ENCODE measurements around the gene TMEM131L. TPM values are rescaled to one million over a fixed set of nuclear protein-coding genes. Genes with fewer than 3 reads are reported as not detected.
A peak's percentile ranks its signal among the peaks of the same experiment; 100 is the strongest.

Gene TMEM131L
- polyA plus RNA-seq, 1 donor (not counting 4 experiments of a cell fraction or from before 2014, with no cell fraction given) = 10.3 TPM

DNA sequence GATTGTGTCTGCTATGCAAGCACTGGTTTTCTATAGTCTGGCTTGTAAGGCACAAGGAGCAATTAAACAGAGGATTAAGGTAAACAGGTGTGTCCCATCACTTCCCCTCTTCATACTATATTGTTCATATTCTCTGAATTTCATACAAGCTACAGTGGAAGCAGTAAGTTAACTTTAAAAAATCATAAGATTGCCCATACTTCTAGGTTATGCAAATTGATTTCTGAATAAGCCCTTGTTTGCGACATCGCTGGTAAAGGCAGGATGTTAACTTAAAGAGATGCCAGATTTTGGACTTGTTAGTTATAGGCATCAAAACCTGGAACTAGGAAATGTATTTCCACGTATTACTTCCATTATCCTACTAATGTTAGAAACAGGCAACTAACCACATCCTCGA is 1.0 kb upstream of the TMEM131L start:
- Histone ChIP-seq H3K79me2 (ENCODE audit: control insufficient read depth, insufficient read depth, low read length) (peaks cover 19% of the 10 kb centered on the region), H3K4me3 (ENCODE audit: control insufficient read depth in 2 of 3, extremely low read depth in 1 of 3, insufficient read depth in 2 of 3, low read depth in 1 of 3, low read length in 3 of 3) (peak overlapping the region in 2 of 3 experiments; percentile 70 to 75), H3K27ac (ENCODE audit: control insufficient read depth, insufficient read depth, low read length) (no peak overlapping the region), H3K4me2 (ENCODE audit: control insufficient read depth, extremely low read depth, insufficient read depth, low read depth, low read length) (peak overlapping the region; percentile 90), H3K27me3 (ENCODE audit: control insufficient read depth, extremely low read depth, insufficient read depth, low read length) (no peaks in the 10 kb centered on the region), H3K9me1 (ENCODE audit: control insufficient read depth, extremely low read depth, insufficient read depth, low read length) (no peaks in the 10 kb centered on the region), H3K36me3 (ENCODE audit: control insufficient read depth in 2 of 2, extremely low read depth in 1 of 2, insufficient read depth in 2 of 2, low read length in 2 of 2) (no peaks in the 10 kb centered on the region), H4K20me1 (ENCODE audit: control insufficient read depth, extremely low read depth, insufficient read depth, low read length) (no peaks in the 10 kb centered on the region), H2AFZ (ENCODE audit: control insufficient read depth, low read length) (no peak overlapping the region), H3K9ac (ENCODE audit: control insufficient read depth, extremely low read depth, insufficient read depth, low read length) (no peak overlapping the region), H3K4me1 (ENCODE audit: control insufficient read depth, extremely low read depth, insufficient read depth, low read length) (peaks cover 24% of the 10 kb centered on the region), H3K9me3 (ENCODE audit: control insufficient read depth, low read depth, low read length) (no peaks in the 10 kb centered on the region)
- FAIRE-seq = no peak
- TF ChIP-seq, protein P1, sequence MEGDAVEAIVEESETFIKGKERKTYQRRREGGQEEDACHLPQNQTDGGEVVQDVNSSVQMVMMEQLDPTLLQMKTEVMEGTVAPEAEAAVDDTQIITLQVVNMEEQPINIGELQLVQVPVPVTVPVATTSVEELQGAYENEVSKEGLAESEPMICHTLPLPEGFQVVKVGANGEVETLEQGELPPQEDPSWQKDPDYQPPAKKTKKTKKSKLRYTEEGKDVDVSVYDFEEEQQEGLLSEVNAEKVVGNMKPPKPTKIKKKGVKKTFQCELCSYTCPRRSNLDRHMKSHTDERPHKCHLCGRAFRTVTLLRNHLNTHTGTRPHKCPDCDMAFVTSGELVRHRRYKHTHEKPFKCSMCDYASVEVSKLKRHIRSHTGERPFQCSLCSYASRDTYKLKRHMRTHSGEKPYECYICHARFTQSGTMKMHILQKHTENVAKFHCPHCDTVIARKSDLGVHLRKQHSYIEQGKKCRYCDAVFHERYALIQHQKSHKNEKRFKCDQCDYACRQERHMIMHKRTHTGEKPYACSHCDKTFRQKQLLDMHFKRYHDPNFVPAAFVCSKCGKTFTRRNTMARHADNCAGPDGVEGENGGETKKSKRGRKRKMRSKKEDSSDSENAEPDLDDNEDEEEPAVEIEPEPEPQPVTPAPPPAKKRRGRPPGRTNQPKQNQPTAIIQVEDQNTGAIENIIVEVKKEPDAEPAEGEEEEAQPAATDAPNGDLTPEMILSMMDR (optimal IDR thresholded peaks at IDR 0.05 in 1 of 3, IDR thresholded peaks at IDR 0.05 in 1 of 3, conservative IDR thresholded peaks at IDR 0.05 in 1 of 3; ENCODE audit: extremely low read depth in 1 of 3, insufficient read depth in 2 of 3, low read length in 3 of 3) = no peak
- no peak for TF ChIP-seq EZH2 (IDR thresholded peaks at IDR 0.05; ENCODE audit: low read length)
- dilution Hi-C loops (cut with MboI; ENCODE audit: extremely low pct_ligation_motif_present, low sequenced_read_pairs) = no loop called here
- no peak for DNase-seq (ENCODE audit: low read depth, low spot score)

DNA sequence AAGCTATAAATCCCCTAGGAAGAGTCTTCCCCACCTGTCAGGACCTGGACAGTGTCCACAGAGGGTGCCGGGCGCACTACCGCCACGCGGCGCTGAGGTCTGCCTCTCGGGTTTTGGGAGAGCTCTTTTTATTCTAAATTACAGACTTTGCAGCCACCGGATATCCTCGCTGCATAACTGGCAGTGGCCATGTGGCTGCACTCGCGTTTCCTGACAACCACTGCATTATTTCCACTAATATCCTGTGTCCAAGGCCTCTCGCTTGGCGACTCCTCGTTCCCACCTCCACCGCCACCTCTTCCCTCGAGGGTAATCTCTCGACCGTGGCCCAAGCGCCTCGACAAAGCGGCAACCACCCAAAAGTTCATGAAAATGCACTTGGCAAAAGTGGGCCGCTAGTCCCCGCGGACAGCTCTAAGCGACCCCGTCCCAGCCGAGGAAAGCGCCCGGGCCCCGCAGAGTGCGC is 512 bp upstream of the TMEM131L start:
- no peaks in the 10 kb centered on the region for H3K9me1 ChIP-seq (ENCODE audit: control insufficient read depth, extremely low read depth, insufficient read depth, low read length)
- peak overlapping the region; percentile 47 for H3K27ac ChIP-seq (ENCODE audit: control insufficient read depth, insufficient read depth, low read length)
- H3K9ac ChIP-seq (ENCODE audit: control insufficient read depth, extremely low read depth, insufficient read depth, low read length) = peak overlapping the region; percentile 76
- H3K4me3 ChIP-seq (ENCODE audit: control insufficient read depth in 2 of 3, extremely low read depth in 1 of 3, insufficient read depth in 2 of 3, low read depth in 1 of 3, low read length in 3 of 3) = peak overlapping the region; percentile 60 to 75 (median 70)
- no peaks in the 10 kb centered on the region for H3K36me3 ChIP-seq (ENCODE audit: control insufficient read depth in 2 of 2, extremely low read depth in 1 of 2, insufficient read depth in 2 of 2, low read length in 2 of 2)
- peak overlapping the region; percentile 88 for H2AFZ ChIP-seq (ENCODE audit: control insufficient read depth, low read length)
- dilution Hi-C loops (cut with MboI; ENCODE audit: extremely low pct_ligation_motif_present, low sequenced_read_pairs) = no loop called here
- H4K20me1 ChIP-seq (ENCODE audit: control insufficient read depth, extremely low read depth, insufficient read depth, low read length) = no peaks in the 10 kb centered on the region
- H3K79me2 ChIP-seq (ENCODE audit: control insufficient read depth, insufficient read depth, low read length) = peaks cover 23% of the 10 kb centered on the region
- no peaks in the 10 kb centered on the region for H3K27me3 ChIP-seq (ENCODE audit: control insufficient read depth, extremely low read depth, insufficient read depth, low read length)
- FAIRE-seq = no peak
- TF ChIP-seq EZH2 (IDR thresholded peaks at IDR 0.05; ENCODE audit: low read length) = no peak
- TF ChIP-seq, protein P1 (optimal IDR thresholded peaks at IDR 0.05 in 1 of 3, IDR thresholded peaks at IDR 0.05 in 1 of 3, conservative IDR thresholded peaks at IDR 0.05 in 1 of 3; ENCODE audit: extremely low read depth in 1 of 3, insufficient read depth in 2 of 3, low read length in 3 of 3) = peak in 1 of 3 experiments; percentile 33
- peaks cover 24% of the 10 kb centered on the region for H3K4me1 ChIP-seq (ENCODE audit: control insufficient read depth, extremely low read depth, insufficient read depth, low read length)
- no peaks in the 10 kb centered on the region for H3K9me3 ChIP-seq (ENCODE audit: control insufficient read depth, low read depth, low read length)
- DNase-seq (ENCODE audit: low read depth, low spot score) = no peak
- peak overlapping the region; percentile 90 for H3K4me2 ChIP-seq (ENCODE audit: control insufficient read depth, extremely low read depth, insufficient read depth, low read depth, low read length)

Data from keratinocyte (primary cell).